Suprapubic skin (tissue), 4 donors: ENCODE measurements around the gene CLEC2L.

Experiments used
- EP300 ChIP-seq: sonication (generic); formaldehyde crosslinking; IDR thresholded peaks from one replicate; pipeline ENCODE4 v1.6.1; 2017; ENCODE audit warnings: antibody characterized with exemption
- POLR2A ChIP-seq, 2 donors: fragments of 450-650 bp; IDR thresholded peaks; one replicate each; pipeline ENCODE4 v1.6.1; 2017; ENCODE audit warnings: antibody characterized with exemption in 2 of 2, mild to moderate bottlenecking in 2 of 2, moderate library complexity in 2 of 2
- POLR2AphosphoS5 ChIP-seq, 3 donors: sonication (generic); formaldehyde crosslinking; IDR thresholded peaks; one replicate each; pipeline ENCODE4 v1.6.1; 2017; ENCODE audit warnings: antibody characterized with exemption in 3 of 3
- TF ChIP-seq, protein P1 (sequence below), 2 donors: fragments of 200-600 bp in 1 of 2; fragments of 450-650 bp in 1 of 2; sonication (generic) in 1 of 2; IDR thresholded peaks; one replicate each; pipeline ENCODE4 v1.5.1; 2016 to 2019; ENCODE audit warnings: antibody characterized with exemption in 2 of 2, mild to moderate bottlenecking in 1 of 2, moderate library complexity in 1 of 2

DNA sequence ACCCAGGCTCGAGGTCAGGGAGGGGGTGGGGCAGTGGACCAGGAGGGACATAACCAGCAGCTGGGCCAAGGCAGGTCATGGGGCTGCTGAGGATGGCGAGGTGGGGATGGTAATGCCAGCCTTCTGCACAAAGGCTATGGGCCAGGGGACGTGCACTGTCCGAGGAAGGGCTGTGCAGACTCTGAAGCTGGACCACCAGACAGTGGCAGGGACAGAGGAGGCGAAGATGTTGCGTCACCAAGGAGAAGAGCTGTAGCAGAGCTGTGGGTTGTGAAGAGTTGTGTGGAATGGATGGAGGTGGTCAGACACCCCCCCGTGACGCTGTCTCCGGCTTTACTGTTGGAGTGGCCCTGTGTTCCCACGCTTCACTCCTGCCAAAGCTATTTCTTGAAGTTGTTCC, 1.8 kb downstream of the CLEC2L start:
- TF ChIP-seq EP300 (no peak), POLR2A (IDR thresholded peaks at IDR 0.05) (no peak), POLR2AphosphoS5 (IDR thresholded peaks at IDR 0.05) (no peak)
- TF ChIP-seq, protein P1, sequence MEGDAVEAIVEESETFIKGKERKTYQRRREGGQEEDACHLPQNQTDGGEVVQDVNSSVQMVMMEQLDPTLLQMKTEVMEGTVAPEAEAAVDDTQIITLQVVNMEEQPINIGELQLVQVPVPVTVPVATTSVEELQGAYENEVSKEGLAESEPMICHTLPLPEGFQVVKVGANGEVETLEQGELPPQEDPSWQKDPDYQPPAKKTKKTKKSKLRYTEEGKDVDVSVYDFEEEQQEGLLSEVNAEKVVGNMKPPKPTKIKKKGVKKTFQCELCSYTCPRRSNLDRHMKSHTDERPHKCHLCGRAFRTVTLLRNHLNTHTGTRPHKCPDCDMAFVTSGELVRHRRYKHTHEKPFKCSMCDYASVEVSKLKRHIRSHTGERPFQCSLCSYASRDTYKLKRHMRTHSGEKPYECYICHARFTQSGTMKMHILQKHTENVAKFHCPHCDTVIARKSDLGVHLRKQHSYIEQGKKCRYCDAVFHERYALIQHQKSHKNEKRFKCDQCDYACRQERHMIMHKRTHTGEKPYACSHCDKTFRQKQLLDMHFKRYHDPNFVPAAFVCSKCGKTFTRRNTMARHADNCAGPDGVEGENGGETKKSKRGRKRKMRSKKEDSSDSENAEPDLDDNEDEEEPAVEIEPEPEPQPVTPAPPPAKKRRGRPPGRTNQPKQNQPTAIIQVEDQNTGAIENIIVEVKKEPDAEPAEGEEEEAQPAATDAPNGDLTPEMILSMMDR (IDR thresholded peaks at IDR 0.05), result no peak
